IPS DF 19.7 (cell line): ENCODE results near the gene DIP2B.
A peak's percentile ranks its signal among the peaks of the same experiment; 100 is the strongest.
"Not testable (repeated sequence)": the region's sequence is repeated elsewhere in the genome, so short reads cannot be mapped to it uniquely, and the experiment has no call there.

ENCODE experiments used
- DNase-seq: peaks from one replicate; pipeline ENCODE4 v3.0.0-alpha.2; 2013; ENCODE audit warnings: low read depth, low spot score

The DIP2B gene

GRCh38 chr12:50504798-50505674, at the start of gene DIP2B:
TSS of gene DIP2B (plus strand) at chr12:50504985. CDS start at chr12:50505141, 156 bp downstream.
- DNase-seq: peak; percentile 45

DNA sequence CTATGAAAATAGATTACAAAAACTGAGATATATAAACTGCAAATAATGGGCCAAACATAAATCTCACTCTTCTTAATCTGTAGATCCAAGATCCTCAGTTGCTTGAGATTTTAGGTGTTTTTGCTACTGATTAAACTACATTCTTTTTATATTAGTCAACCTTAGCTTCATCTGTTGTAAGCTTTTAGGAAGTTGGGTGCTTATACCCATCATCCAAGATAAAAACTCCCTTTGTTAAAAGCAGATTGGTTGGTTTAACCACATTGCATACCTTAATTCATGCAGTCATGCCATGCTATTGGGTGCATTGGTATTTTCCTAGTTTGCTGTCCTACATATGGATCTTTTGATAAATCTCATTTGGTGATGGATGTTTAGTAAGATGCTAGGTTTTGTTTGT, 46.2 kb upstream of the DIP2B start:
- no peak for DNase-seq

- no peak for DNase-seq
Observed at GRCh38 chr12:50467439-50467838, 37.3 kb upstream of the DIP2B start.

DNA sequence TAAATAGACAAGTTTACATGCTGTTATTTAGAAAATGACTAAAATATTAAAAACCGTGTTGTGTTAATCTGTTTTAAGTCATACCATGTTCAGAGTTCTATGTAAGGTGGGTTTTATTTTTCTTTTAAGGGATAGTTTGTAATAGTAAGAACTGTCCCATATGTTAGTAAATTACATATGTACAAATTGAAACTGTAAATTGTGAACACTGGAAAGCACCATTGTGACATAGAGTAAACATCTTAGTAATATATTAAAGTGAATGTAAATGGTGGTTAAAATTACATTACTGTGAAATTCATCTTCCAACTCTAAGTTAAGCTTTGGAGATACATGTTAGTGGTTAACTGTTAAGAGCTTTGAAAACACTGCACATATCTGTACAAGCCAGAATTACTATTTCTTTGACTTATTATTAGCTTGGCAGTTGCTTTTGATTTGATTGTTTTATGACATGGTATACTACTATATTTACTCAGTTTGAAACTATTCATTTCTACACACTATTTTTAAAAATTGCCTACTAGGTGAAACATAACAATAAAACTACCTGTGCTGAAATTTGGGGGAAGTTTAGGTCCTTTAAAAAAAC, 27.4 kb upstream of the DIP2B start:
- no peak for DNase-seq

DNA sequence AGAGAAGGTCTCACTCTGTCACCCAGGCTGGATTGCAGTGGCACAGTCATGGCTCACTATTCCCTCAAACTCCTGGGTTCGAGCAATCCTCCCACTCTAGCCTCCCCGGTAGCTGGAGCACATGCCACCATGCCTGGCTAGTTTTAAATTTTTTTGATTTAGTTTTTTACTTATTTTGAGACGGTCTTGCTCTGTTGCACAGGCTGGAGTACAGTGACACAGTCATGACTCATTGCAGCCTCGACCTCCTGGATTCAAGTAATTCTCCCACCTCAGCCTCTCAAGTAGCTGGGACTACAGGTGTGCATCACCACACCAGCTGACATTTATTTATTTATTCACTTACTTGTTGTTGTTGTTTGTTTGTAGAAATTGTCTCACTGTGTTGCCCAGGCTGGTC, 22.2 kb upstream of the DIP2B start:
- DNase-seq: no peak

- DNase-seq: no peak
Observed at GRCh38 chr12:50483488-50483887, 21.3 kb upstream of the DIP2B start.

DNA sequence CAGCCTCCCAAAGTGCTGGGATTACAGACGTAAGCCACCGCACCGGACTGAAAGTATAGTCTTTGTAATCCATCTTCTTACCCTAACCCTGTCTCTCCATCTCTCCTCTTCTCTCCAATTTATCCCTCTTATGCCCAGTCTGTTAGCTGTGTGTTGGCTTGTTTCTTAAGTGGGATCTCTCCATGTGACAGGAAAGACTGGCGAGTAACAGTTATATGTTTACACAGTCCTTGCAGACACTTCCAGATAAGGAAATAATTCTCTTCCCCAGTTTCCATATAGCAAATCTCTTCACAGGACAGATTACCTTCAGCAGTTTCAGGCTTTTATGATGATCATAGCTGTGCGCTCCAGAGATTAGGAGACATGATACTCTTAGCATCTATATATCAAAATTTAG, 16.0 kb upstream of the DIP2B start:
- no peak for DNase-seq

- DNase-seq: not testable (repeated sequence)
Observed at GRCh38 chr12:50498119-50498518, 6.7 kb upstream of the DIP2B start.

- DNase-seq: no peak
Observed at GRCh38 chr12:50505675-50506530, 1.1 kb downstream of the DIP2B start.

GRCh38 chr12:50506753-50507473, 2.1 kb downstream of the DIP2B start:
- no peak for DNase-seq

DNA sequence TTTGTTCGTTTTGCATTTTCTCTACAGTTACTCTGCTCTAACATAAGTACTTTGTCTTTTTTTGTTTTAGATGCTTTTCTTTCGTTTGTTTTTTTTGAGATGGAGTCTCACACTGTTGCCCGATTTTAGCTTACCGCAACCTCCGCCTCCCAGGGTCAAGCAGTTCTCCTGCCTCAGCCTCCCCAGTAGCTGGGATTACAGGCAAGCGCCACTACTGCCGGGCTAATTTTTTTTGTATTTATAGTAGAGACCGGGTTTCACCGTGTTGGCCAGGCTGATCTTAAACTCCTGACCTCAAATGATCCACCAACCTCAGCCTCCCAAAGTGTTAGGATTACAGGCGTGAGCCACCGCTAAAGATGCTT, 2.7 kb downstream of the DIP2B start:
- DNase-seq: no peak

DNA sequence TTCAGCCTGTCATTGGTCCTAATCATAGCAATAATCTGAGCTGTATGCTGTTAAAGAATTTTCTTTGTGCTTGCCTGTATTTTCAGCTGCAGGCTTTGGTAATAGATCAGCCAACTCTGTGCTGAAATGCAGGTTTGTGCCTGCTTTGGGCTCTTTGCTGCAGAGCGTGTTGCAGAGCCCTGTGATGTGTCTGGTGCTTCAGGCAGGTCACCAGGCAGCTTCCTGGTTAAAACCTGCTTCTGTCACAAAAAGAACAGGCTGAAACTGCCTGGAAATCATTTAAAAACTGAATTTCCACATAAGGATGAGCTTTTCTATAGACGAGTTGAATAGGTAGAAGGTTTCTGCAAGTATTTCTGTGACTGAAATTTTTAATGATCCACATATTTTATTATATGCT, 3.1 kb downstream of the DIP2B start:
- DNase-seq: no peak

DNA sequence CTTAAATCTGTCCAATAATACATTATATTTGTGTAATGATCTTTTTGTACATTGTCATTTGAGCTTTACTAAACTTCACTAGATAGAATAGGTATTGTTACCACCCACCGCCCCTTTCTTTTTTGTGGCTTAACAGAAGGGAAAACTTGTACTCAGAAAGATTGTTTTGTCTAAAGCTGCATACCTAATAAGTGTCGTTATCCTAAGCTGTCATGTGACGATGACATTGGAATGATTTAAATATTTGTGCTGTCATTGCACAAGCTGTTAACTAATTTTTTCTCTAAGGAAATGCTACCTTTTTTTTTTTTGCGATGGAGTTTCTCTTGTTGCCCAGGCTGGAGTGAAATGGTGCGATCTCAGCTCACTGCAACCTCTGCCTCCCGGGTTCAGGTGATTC, 3.6 kb downstream of the DIP2B start:
- no peak for DNase-seq

DNA sequence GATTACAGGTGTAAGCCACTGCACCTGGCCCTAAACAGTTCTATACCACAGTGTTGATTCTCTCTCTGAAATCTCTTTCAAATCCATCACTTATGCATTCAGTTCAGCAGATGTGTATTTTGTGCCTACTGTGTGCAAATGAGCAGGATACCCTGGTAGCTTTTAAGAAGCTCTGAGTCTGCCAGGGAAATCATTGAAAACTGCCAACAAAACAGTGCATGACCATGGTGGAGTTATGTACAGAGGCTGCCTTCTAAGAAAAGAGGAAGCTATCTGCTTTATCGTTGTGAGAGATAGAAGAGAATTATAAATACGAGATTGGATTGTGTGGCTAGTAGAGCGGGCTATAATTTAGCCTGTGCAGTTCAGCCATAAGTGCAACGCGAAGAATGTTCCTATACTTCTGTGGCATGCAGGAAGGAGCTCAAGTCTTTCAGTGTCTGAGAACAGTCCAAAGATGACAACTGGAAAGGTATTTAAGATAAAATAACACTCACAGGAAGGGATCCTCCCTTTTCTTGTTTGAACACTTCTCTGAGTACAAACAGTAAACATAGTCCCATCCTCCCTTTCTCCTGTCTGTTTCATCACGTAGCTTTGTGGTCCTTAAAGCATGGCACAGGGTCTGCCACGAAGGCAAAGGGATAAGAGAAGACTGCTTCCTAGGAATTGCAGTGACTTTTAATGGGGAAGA, 4.3 kb downstream of the DIP2B start:
- no peak for DNase-seq

GRCh38 chr12:50514526-50515276, 9.9 kb downstream of the DIP2B start:
- DNase-seq: no peak

- DNase-seq: no peak
Observed at GRCh38 chr12:50515587-50515986, 10.8 kb downstream of the DIP2B start.

GRCh38 chr12:50517421-50518048, 12.8 kb downstream of the DIP2B start:
- no peak for DNase-seq

DNA sequence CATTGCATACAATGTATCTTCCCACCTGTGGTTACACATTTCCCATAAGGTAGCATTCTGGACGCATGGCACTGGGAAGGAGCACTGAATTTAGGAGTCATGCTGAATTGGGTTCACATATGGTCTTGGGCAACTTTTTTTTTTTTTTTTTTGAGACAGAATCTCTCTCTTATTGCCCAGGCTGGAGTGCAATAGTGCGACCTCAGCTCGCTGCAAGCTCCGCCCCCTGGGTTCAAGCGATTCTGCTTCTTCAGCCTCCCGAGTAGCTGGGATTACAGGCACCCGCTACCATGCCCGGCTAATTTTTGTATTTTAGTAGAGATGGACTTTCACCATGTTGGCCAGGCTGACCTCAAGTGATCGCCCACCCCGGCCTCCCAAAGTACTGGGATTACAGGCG, 13.3 kb downstream of the DIP2B start:
- no peak for DNase-seq

DNA sequence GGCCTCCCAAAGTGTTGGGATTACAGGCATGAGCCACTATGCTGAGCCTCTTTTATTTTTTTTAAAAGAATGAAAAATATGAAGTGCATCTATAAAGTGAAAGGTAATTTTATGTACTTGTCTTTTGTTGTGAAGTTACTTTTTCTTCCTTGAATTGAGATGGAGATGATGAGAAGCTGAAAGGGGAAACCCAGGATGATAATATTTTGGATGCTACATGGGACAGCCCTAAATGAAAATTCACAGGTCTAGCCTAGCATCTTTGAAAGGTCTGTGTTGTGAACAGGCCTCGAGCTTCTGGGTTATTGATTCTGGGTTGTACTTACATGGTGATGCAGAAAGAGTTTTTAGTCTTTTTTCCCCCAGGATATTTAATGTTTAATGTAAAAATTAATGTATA, 14.6 kb downstream of the DIP2B start:
- DNase-seq: no peak
